ENCODE measurements around the gene CALN1.

CALN1 gene

GRCh38 chr7:72170475-72170874, 241.7 kb downstream of the CALN1 start:
- DNase-seq: no peak

GRCh38 chr7:72163271-72163670, 248.9 kb downstream of the CALN1 start:
- DNase-seq: no peak

GRCh38 chr7:72161534-72161933, 250.6 kb downstream of the CALN1 start:
- no peak for DNase-seq

GRCh38 chr7:72159911-72160310, 252.2 kb downstream of the CALN1 start:
- DNase-seq: no peak

- no peak for DNase-seq
Measured at GRCh38 chr7:72156671-72157070, 255.5 kb downstream of the CALN1 start.

GRCh38 chr7:72153132-72153512, 259.0 kb downstream of the CALN1 start:
- DNase-seq: no peak

GRCh38 chr7:72152161-72153131, 259.7 kb downstream of the CALN1 start:
- no peak for DNase-seq

GRCh38 chr7:72140566-72140965, 271.6 kb downstream of the CALN1 start:
- DNase-seq: no peak

- no peak for DNase-seq
Measured at GRCh38 chr7:72127136-72127535, 285.0 kb downstream of the CALN1 start.

GRCh38 chr7:72123913-72124312, 288.2 kb downstream of the CALN1 start:
- DNase-seq: no peak

- DNase-seq: no peak
Measured at GRCh38 chr7:72118366-72118765, 293.8 kb downstream of the CALN1 start.

GRCh38 chr7:72114129-72114528, 298.0 kb downstream of the CALN1 start:
- DNase-seq: no peak

GRCh38 chr7:72112992-72113391, 299.1 kb downstream of the CALN1 start:
- DNase-seq: no peak

GRCh38 chr7:72112530-72112929, 299.6 kb downstream of the CALN1 start:
- DNase-seq: no peak

- no peak for DNase-seq
Measured at GRCh38 chr7:72111086-72111485, 301.1 kb downstream of the CALN1 start.

GRCh38 chr7:72109566-72109965, 302.6 kb downstream of the CALN1 start:
- DNase-seq: no peak

GRCh38 chr7:72106405-72106804, 305.7 kb downstream of the CALN1 start:
- DNase-seq: no peak

- no peak for DNase-seq
Measured at GRCh38 chr7:72101444-72101843, 310.7 kb downstream of the CALN1 start.

GRCh38 chr7:72099784-72100183, 312.4 kb downstream of the CALN1 start:
- DNase-seq: no peak

- no peak for DNase-seq
Measured at GRCh38 chr7:72098807-72099580, 313.1 kb downstream of the CALN1 start.

GRCh38 chr7:72097226-72097625, 314.9 kb downstream of the CALN1 start:
- DNase-seq: no peak

- no peak for DNase-seq
Measured at GRCh38 chr7:72092769-72093168, 319.4 kb downstream of the CALN1 start.

GRCh38 chr7:72087926-72088325, 324.2 kb downstream of the CALN1 start:
- DNase-seq: no peak

Data from NCI-H2081 (cell line).